ENCODE results near the gene RAB13. TPM values are rescaled to one million over a fixed set of nuclear protein-coding genes. Genes with fewer than 3 reads are reported as not detected.
A peak's percentile ranks its signal among the peaks of the same experiment; 100 is the strongest.

Gene RAB13
- total and polyA plus RNA-seq, 2 of the 13 experiments (the other 11 are each of a cell fraction or from before 2014, with no cell fraction given), result 15.9 to 24.7 TPM

GRCh38 chr1:153953859-153954365 lies 32.2 kb downstream of the RAB13 start:
- in situ Hi-C loops (cut with HindIII; ENCODE audit: extremely low pct_ligation_motif_present, low pct_unique_long_range_greater_than_20kb), result no loop called here
- DNase-seq (ENCODE audit: low spot score), result peak; percentile 91
- no peak for TF ChIP-seq ZFP37 (CRISPR knock-in tag; IDR thresholded peaks at IDR 0.05; ENCODE audit: borderline replicate concordance)
- TF ChIP-seq CCDC6 (CRISPR knock-in tag; IDR thresholded peaks at IDR 0.05), result no peak
- no peak for TF ChIP-seq ZNF329 (CRISPR knock-in tag; IDR thresholded peaks at IDR 0.05; ENCODE audit: low read depth)
- no peak for TF ChIP-seq SP140L (CRISPR knock-in tag; IDR thresholded peaks at IDR 0.05; ENCODE audit: borderline replicate concordance)
- TF ChIP-seq ZNF674 (CRISPR knock-in tag; IDR thresholded peaks at IDR 0.05; ENCODE audit: low read depth), result no peak
- TF ChIP-seq SALL2 (CRISPR knock-in tag; IDR thresholded peaks at IDR 0.05), result no peak
- TF ChIP-seq ZNF777 (CRISPR knock-in tag; IDR thresholded peaks at IDR 0.05), result no peak
- no peak for TF ChIP-seq FUBP1 (CRISPR knock-in tag; IDR thresholded peaks at IDR 0.05; ENCODE audit: borderline replicate concordance)
- peak; percentile 51; the same call in 1 of the 2 replicates for TF ChIP-seq ZNF292 (CRISPR knock-in tag; IDR thresholded peaks at IDR 0.05; ENCODE audit: borderline replicate concordance, low read depth)
- TF ChIP-seq XRCC5 (optimal IDR thresholded peaks at IDR 0.05; ENCODE audit: low read length), result peak; percentile 80
- TF ChIP-seq SP2 (CRISPR knock-in tag; IDR thresholded peaks at IDR 0.05), result no peak; the same call in 1 of the 2 replicates
- peak; percentile 54; the same call in 1 of the 2 replicates for TF ChIP-seq ZNF350 (CRISPR knock-in tag; IDR thresholded peaks at IDR 0.05; ENCODE audit: borderline replicate concordance, low read depth)
- TF ChIP-seq ZNF17 (CRISPR knock-in tag; IDR thresholded peaks at IDR 0.05), result no peak
- no peak for TF ChIP-seq ZNF780A (CRISPR knock-in tag; IDR thresholded peaks at IDR 0.05)
- TF ChIP-seq ZNF556 (CRISPR knock-in tag; IDR thresholded peaks at IDR 0.05; ENCODE audit: borderline replicate concordance), result peak; percentile 49; the same call in 1 of the 2 replicates
- TF ChIP-seq ZNF580 (CRISPR knock-in tag; IDR thresholded peaks at IDR 0.05; ENCODE audit: borderline replicate concordance, low read depth), result peak; percentile 45; the same call in 1 of the 2 replicates
- 0 out of 2 replicates have a peak, but pooled peaks have one; percentile 22 for TF ChIP-seq ERF (CRISPR knock-in tag; IDR thresholded peaks at IDR 0.05)
- TF ChIP-seq ZBTB21 (CRISPR knock-in tag; IDR thresholded peaks at IDR 0.05), result 0 out of 2 replicates have a peak, but pooled peaks have one; percentile 18
- peak; percentile 82; the same call in 1 of the 2 replicates for TF ChIP-seq ZNF567 (CRISPR knock-in tag; IDR thresholded peaks at IDR 0.05; ENCODE audit: borderline replicate concordance)
- TF ChIP-seq ZNF75D (CRISPR knock-in tag; IDR thresholded peaks at IDR 0.05; ENCODE audit: borderline replicate concordance), result no peak
- TF ChIP-seq NCOR1 (IDR thresholded peaks at IDR 0.05; ENCODE audit: borderline replicate concordance, low read length), result peak; percentile 61; the same call in 1 of the 2 replicates
- TF ChIP-seq ZNF546 (CRISPR knock-in tag; conservative IDR thresholded peaks at IDR 0.05), result no peak

More at GRCh38 chr1:153953859-153954365, 32.2 kb downstream of the RAB13 start:
- Histone ChIP-seq H4K20me1 (ENCODE audit: insufficient read depth, low read length) (peaks cover 7% of the 10 kb centered on the region; the same call in 1 of the 2 replicates), H3K9me3 (ENCODE audit: low read length) (no peaks in the 10 kb centered on the region), H3K27ac (ENCODE audit: extremely low read length, insufficient read depth, low read length) (peak overlapping the region; percentile 72), H3K36me3 (replicated peaks in 1 of 2; ENCODE audit: control insufficient read depth in 1 of 2, insufficient read depth in 2 of 2, low read length in 2 of 2) (peaks cover 16 to 40% of the 10 kb centered on the region in 2 experiments), H3K4me3 (replicated peaks in 1 of 3; ENCODE audit: insufficient read depth in 1 of 3, low read depth in 2 of 3, low read length in 3 of 3) (peak overlapping the region in 1 of 3 experiments; percentile 17; a peak in 3 of 6 replicates), H3K79me2 (ENCODE audit: insufficient read depth, low read length) (peaks cover 39% of the 10 kb centered on the region), H3K9ac (ENCODE audit: insufficient read depth, low read depth, low read length) (peak overlapping the region; percentile 48; the same call in 1 of the 2 replicates), H2AFZ (ENCODE audit: low read length) (no peak overlapping the region), H3K27me3 (ENCODE audit: control insufficient read depth in 1 of 2, insufficient read depth in 2 of 2, low read length in 2 of 2) (peaks cover 0 to 7% of the 10 kb centered on the region in 2 experiments; a peak in 1 of 5 replicates), H3K4me2 (ENCODE audit: low read depth, low read length) (peak overlapping the region; percentile 78), H3K4me1 (ENCODE audit: insufficient read depth, low read length) (peaks cover 48% of the 10 kb centered on the region)
- CTCF ChIA-PET (ENCODE audit: low intra/inter-chr PET ratio, low total read pairs), result no interaction called here
- ATAC-seq, result peak; percentile 85
- WGBS (ENCODE audit: low lambda C conversion rate), result 3% methylated on average over 4 of the region's 4 CpGs
- FAIRE-seq, result peak; percentile 99
- BruUV-seq (replicated peaks), result no TSS peak
- POLR2A ChIA-PET, result interaction anchor here (0.6 to 7.0 kb wide), 10 partner anchors 9 to 37 kb away, joined by 3 to 89 read pairs (median 6); partner anchors contain the start of genes CREB3L4, GATAD2B, JTB and RAB13
- intact Hi-C loops (cut with micrococcal nuclease; ENCODE audit: unreplicated experiment), result no loop called here
